Measurements from ENCODE around the gene FAAP100.

The FAAP100 gene

GRCh38 chr17:81509972-81510784, 42.0 kb downstream of the FAAP100 start:
- DNase-seq: no peak

- DNase-seq: no peak
Observed at GRCh38 chr17:81509207-81509971, 42.8 kb downstream of the FAAP100 start.

- no peak for DNase-seq
Observed at GRCh38 chr17:81508639-81509206, 43.4 kb downstream of the FAAP100 start.

- no peak for DNase-seq
Observed at GRCh38 chr17:81503619-81504018, 48.5 kb downstream of the FAAP100 start.

GRCh38 chr17:81502471-81503017, 49.6 kb downstream of the FAAP100 start:
- DNase-seq: no peak

GRCh38 chr17:81500047-81500446, 52.1 kb downstream of the FAAP100 start:
- no peak for DNase-seq

- DNase-seq: no peak
Observed at GRCh38 chr17:81499601-81499970, 52.6 kb downstream of the FAAP100 start.

GRCh38 chr17:81498953-81499600, 53.1 kb downstream of the FAAP100 start:
- DNase-seq: no peak

GRCh38 chr17:81494626-81495377, 57.4 kb downstream of the FAAP100 start:
- DNase-seq: no peak

- no peak for DNase-seq
Observed at GRCh38 chr17:81493198-81494038, 58.7 kb downstream of the FAAP100 start.

- no peak for DNase-seq
Observed at GRCh38 chr17:81492706-81493105, 59.4 kb downstream of the FAAP100 start.

- DNase-seq: no peak
Observed at GRCh38 chr17:81492202-81492601, 60.0 kb downstream of the FAAP100 start.

- no peak for DNase-seq
Observed at GRCh38 chr17:81491761-81492160, 60.4 kb downstream of the FAAP100 start.

GRCh38 chr17:81491181-81491581, 61.0 kb downstream of the FAAP100 start:
- DNase-seq: no peak

GRCh38 chr17:81489998-81490992, 61.9 kb downstream of the FAAP100 start:
- DNase-seq: no peak

All from NCI-H526 treated with DMSO at 0.1 percent for 48 hours (cell line).